Endodermal cell (in vitro differentiated cells): ENCODE data around the gene UGT1A4. TPM values are rescaled to one million over a fixed set of nuclear protein-coding genes. Genes with fewer than 3 reads are reported as not detected.

Experiments used
- DNase-seq: peaks from one replicate; pipeline ENCODE4 v3.0.0-alpha.2; 2017
- H3K27ac ChIP-seq: 2 replicates; pipeline ENCODE4 v1.5.1; 2013; ENCODE audit warnings: mild to moderate bottlenecking, low read depth, low read length, moderate library complexity
- H3K27me3 ChIP-seq: 2 replicates; pipeline ENCODE4 v1.6.1; 2013; ENCODE audit warnings: mild to moderate bottlenecking, low read length, moderate library complexity; ENCODE audit not compliant: insufficient read depth, control insufficient read depth, poor library complexity, severe bottlenecking
- H3K36me3 ChIP-seq: 2 replicates; pipeline ENCODE4 v1.7.0; 2013; ENCODE audit warnings: mild to moderate bottlenecking, low read length, moderate library complexity; ENCODE audit not compliant: control insufficient read depth, insufficient read depth
- H3K4me1 ChIP-seq: one replicate; pipeline ENCODE4 v1.7.0; 2013; ENCODE audit warnings: low read length; ENCODE audit not compliant: control insufficient read depth, insufficient read depth
- H3K4me3 ChIP-seq: 2 replicates; pipeline ENCODE4 v1.5.1; 2013; ENCODE audit warnings: mild to moderate bottlenecking, low read length, moderate library complexity
- H3K9ac ChIP-seq: 2 replicates; pipeline ENCODE4 v1.6.1; 2013; ENCODE audit warnings: mild to moderate bottlenecking, low read length, moderate library complexity; ENCODE audit not compliant: poor library complexity, severe bottlenecking; ENCODE audit errors: extremely low read depth
- H3K9me3 ChIP-seq: 2 replicates; pipeline ENCODE4 v1.6.1; 2013; ENCODE audit warnings: mild to moderate bottlenecking, low read length, moderate library complexity; ENCODE audit not compliant: control insufficient read depth
- H3K27ac Mint-ChIP-seq: 2 replicates; pipeline ENCODE4 v1.8.0; 2020; ENCODE audit warnings: mixed read lengths
- H3K27me3 Mint-ChIP-seq: 2 replicates; pipeline ENCODE4 v1.8.0; 2021; ENCODE audit warnings: mild to moderate bottlenecking, mixed read lengths; ENCODE audit not compliant: insufficient read depth
- H3K36me3 Mint-ChIP-seq: 2 replicates; pipeline ENCODE4 v1.8.0; 2020; ENCODE audit warnings: low read depth, mixed read lengths
- H3K4me1 Mint-ChIP-seq: 2 replicates; pipeline ENCODE4 v1.8.0; 2020; ENCODE audit warnings: mixed read lengths
- H3K4me3 Mint-ChIP-seq: 2 replicates; pipeline ENCODE4 v1.8.0; 2020; ENCODE audit warnings: mild to moderate bottlenecking, moderate library complexity, mixed read lengths
- H3K9me3 Mint-ChIP-seq: 2 replicates; pipeline ENCODE4 v1.8.0; 2020; ENCODE audit warnings: mild to moderate bottlenecking, mixed read lengths
- WGBS, 2 experiments: methylation state at CpG; one replicate each; pipeline versions ENCODE4 v1.1.5 to v1.1.7; 2013; ENCODE audit warnings: missing lambda C conversion rate in 2 of 2, mixed read lengths in 1 of 2; ENCODE audit not compliant: insufficient coverage in 1 of 2, insufficient read length in 1 of 2; 5-methylcytosine and 5-hydroxymethylcytosine counted together
- total RNA-seq, 2 donors: library from RNA; stranded (reverse); fragmentation: NEBNext Ultra II Directional in 1 of 2; extraction: Animal tissue kit (Norgen Biotek cat#: 25700) in 1 of 2; gene quantifications; 2 replicates in 1 of 2; 3 replicates in 1 of 2; pipeline ENCODE4 v1.2.1, GENCODE V29; 2021
- TF ChIP-seq, protein P1 (sequence below): fragments of 200-600 bp; sonication (generic); conservative IDR thresholded peaks from 2 replicates; pipeline ENCODE4 v1.5.0; 2021; ENCODE audit warnings: antibody characterized with exemption, mild to moderate bottlenecking

The UGT1A4 gene
- total RNA-seq, 2 donors from 2014 or later, result not detected

DNA sequence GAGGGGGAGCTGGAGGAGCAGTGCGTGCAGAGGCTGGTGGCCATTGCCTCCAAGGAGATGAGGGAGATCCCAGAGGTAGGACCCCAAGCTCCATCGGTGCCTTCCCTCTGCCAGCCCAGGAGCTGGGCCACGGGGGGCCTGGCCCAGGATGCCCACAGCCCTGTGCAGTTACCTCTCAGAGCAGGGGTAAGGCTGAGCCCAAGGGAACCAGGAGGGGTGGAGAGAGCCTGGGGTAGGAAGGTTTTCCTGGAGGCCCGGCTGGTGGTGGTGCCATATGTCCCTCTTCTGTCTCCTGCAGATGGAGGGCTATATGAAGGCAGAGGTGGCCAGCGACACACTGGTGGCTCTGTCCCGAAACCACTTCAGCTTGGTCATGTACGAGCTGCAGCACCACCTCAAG lies 71.0 kb downstream of the UGT1A4 start:
- H3K36me3 ChIP-seq, result no peaks in the 10 kb centered on the region
- H3K27me3 Mint-ChIP-seq, result no peaks in the 10 kb centered on the region
- no peak overlapping the region for H3K4me3 Mint-ChIP-seq
- H3K9me3 Mint-ChIP-seq, result peaks cover 4% of the 10 kb centered on the region
- no peak overlapping the region for H3K9ac ChIP-seq
- no peak overlapping the region for H3K4me3 ChIP-seq
- H3K4me1 ChIP-seq, result no peaks in the 10 kb centered on the region
- no peaks in the 10 kb centered on the region for H3K36me3 Mint-ChIP-seq
- H3K27me3 ChIP-seq, result no peaks in the 10 kb centered on the region
- H3K27ac ChIP-seq, result no peak overlapping the region
- no peak overlapping the region for H3K27ac Mint-ChIP-seq
- 91 to 98% methylated on average over 6 to 7 of the region's 7 CpGs for WGBS, 2 experiments
- TF ChIP-seq, protein P1, sequence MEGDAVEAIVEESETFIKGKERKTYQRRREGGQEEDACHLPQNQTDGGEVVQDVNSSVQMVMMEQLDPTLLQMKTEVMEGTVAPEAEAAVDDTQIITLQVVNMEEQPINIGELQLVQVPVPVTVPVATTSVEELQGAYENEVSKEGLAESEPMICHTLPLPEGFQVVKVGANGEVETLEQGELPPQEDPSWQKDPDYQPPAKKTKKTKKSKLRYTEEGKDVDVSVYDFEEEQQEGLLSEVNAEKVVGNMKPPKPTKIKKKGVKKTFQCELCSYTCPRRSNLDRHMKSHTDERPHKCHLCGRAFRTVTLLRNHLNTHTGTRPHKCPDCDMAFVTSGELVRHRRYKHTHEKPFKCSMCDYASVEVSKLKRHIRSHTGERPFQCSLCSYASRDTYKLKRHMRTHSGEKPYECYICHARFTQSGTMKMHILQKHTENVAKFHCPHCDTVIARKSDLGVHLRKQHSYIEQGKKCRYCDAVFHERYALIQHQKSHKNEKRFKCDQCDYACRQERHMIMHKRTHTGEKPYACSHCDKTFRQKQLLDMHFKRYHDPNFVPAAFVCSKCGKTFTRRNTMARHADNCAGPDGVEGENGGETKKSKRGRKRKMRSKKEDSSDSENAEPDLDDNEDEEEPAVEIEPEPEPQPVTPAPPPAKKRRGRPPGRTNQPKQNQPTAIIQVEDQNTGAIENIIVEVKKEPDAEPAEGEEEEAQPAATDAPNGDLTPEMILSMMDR, result no peak
- DNase-seq, result no peak
- H3K4me1 Mint-ChIP-seq, result no peaks in the 10 kb centered on the region
- H3K9me3 ChIP-seq, result no peaks in the 10 kb centered on the region

DNA sequence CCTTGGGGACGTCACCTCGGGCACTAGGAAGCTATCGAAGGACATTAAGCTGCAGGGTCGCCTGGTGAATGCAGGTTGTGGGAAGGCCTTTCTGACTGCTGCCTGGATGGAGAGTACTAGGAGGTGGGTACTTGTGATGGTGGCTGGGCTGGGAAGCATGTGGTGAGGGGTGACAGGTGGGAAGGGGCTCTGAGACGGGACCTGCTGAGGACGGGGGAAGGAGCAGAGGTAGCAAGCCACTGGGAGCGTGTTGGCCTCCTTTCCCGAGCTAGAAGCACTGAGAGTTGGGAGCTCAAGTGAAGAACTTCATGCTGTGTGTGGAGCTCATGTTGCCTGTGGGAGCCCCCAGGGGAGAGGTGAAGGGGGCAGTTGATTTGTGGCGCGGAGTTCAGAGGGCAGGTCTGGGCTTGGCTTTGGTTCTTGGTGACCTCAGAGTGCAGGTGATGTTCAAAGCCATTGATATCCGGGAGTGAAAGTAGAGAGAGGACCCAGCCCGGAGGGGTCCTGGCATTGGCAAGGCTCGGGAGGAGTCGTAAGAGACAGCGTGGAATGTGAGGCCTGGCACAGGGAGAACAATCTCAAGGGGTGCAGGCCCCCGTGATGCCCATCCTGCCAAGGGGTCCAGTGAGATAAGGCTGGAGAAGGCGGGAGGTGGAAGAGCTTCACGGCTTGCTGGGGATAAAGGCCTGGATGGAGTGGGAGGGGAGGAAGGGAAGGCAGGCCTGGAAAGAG lies 72.8 kb downstream of the UGT1A4 start:
- H3K9ac ChIP-seq, result no peak overlapping the region
- H3K4me1 Mint-ChIP-seq, result no peaks in the 10 kb centered on the region
- WGBS, 2 experiments, result 87 to 95% methylated on average over 13 to 18 of the region's 18 CpGs
- H3K9me3 ChIP-seq, result no peaks in the 10 kb centered on the region
- H3K36me3 ChIP-seq, result no peaks in the 10 kb centered on the region
- H3K27me3 Mint-ChIP-seq, result no peaks in the 10 kb centered on the region
- peaks cover under 1% of the 10 kb centered on the region for H3K9me3 Mint-ChIP-seq
- H3K4me1 ChIP-seq, result no peaks in the 10 kb centered on the region
- no peak overlapping the region for H3K27ac Mint-ChIP-seq
- no peak overlapping the region for H3K4me3 Mint-ChIP-seq
- TF ChIP-seq, protein P1, result no peak
- H3K36me3 Mint-ChIP-seq, result no peaks in the 10 kb centered on the region
- H3K4me3 ChIP-seq, result no peak overlapping the region
- no peaks in the 10 kb centered on the region for H3K27me3 ChIP-seq
- H3K27ac ChIP-seq, result no peak overlapping the region
- no peak for DNase-seq

DNA sequence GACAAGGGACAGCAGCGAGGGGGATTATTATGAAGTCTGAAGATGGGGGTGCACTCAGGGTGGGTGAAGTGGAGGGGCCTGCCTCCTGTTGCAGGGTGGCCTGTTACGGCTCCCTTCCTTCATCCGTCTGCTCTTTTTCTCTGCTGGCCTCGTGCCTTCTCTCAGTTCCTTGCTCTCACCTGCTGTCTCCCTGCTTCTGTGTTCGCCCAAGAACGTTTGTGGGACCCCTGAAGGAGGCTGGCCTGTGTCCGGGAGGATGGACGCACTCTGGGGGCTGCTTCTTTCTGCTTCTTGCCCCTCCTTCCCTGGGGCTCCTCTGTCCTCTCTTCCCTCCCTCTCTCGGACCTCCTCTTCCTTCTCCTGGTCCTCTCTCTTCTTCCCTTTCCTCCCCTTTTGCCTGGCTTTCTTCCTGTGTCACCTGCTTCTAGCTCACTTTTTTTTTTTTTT lies 73.4 kb downstream of the UGT1A4 start:
- Histone ChIP-seq H3K9ac (no peak overlapping the region), H3K9me3 (no peaks in the 10 kb centered on the region), H3K4me3 (no peak overlapping the region), H3K36me3 (no peaks in the 10 kb centered on the region), H3K27me3 (no peaks in the 10 kb centered on the region), H3K27ac (no peak overlapping the region), H3K4me1 (no peaks in the 10 kb centered on the region)
- no peaks in the 10 kb centered on the region for H3K4me1 Mint-ChIP-seq
- no peak overlapping the region for H3K4me3 Mint-ChIP-seq
- no peak for DNase-seq
- H3K27ac Mint-ChIP-seq, result no peak overlapping the region
- no peaks in the 10 kb centered on the region for H3K27me3 Mint-ChIP-seq
- no peaks in the 10 kb centered on the region for H3K9me3 Mint-ChIP-seq
- 86 to 98% methylated on average over 8 to 9 of the region's 9 CpGs for WGBS, 2 experiments
- no peaks in the 10 kb centered on the region for H3K36me3 Mint-ChIP-seq
- TF ChIP-seq, protein P1, result no peak
